WERI-Rb-1 (cell line): ENCODE measurements around the gene RBM43.
A peak's percentile ranks its signal among the peaks of the same experiment; 100 is the strongest.

Experiments
- DNase-seq: peaks from one replicate; pipeline ENCODE4 v3.0.0-alpha.2; 2020
- H3K27ac ChIP-seq: fragments of 250-450 bp; sonication (Bioruptor Pico); 2 replicates; pipeline ENCODE4 v1.5.1; 2020; ENCODE audit warnings: mild to moderate bottlenecking, moderate library complexity
- H3K27me3 ChIP-seq: fragments of 250-450 bp; sonication (Bioruptor Pico); 2 replicates; pipeline ENCODE4 v1.5.1; 2021; ENCODE audit warnings: mild to moderate bottlenecking, low read depth, moderate library complexity; ENCODE audit not compliant: insufficient read depth, severe bottlenecking
- H3K36me3 ChIP-seq: fragments of 250-450 bp; sonication (Bioruptor Pico); 2 replicates; pipeline ENCODE4 v1.5.1; 2020; ENCODE audit warnings: mild to moderate bottlenecking, moderate library complexity
- H3K4me3 ChIP-seq: 2 replicates; pipeline ENCODE4 v1.5.1; 2011; ENCODE audit warnings: low read depth, mild to moderate bottlenecking, control low read depth, low read length
- H3K9me3 ChIP-seq: fragments of 250-450 bp; sonication (Bioruptor Pico); 2 replicates; pipeline ENCODE4 v1.5.1; 2021; ENCODE audit warnings: mild to moderate bottlenecking, moderate library complexity; ENCODE audit not compliant: severe bottlenecking
- TF ChIP-seq, protein P1 (sequence below): IDR thresholded peaks from 2 replicates; pipeline ENCODE4 v1.5.1; 2011; ENCODE audit warnings: low read depth, mild to moderate bottlenecking, control low read depth, inconsistent platforms, low read length

RBM43 gene

DNA sequence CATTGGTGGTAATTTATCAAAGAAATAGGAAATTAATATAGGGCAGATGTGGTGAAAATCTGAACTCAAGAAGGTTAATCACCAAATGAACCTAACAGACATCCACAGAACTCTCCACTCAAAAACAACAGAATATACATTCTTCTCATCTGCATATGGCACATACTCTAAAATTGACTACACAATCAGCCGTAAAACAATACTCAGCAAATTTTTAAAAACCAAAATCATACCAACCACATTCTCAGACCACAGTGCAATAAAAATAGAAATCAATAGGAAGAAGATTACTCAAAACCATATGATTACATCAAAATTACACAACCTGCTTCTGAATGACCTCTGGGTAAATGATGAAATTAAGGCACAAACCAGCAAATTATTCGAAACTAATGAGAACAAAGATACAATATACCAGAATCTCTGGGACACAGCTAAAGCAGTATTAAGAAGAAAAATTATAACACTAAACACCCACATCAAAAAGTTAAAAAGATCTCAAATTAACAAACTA, 31.0 kb downstream of the RBM43 start:
- TF ChIP-seq, protein P1, sequence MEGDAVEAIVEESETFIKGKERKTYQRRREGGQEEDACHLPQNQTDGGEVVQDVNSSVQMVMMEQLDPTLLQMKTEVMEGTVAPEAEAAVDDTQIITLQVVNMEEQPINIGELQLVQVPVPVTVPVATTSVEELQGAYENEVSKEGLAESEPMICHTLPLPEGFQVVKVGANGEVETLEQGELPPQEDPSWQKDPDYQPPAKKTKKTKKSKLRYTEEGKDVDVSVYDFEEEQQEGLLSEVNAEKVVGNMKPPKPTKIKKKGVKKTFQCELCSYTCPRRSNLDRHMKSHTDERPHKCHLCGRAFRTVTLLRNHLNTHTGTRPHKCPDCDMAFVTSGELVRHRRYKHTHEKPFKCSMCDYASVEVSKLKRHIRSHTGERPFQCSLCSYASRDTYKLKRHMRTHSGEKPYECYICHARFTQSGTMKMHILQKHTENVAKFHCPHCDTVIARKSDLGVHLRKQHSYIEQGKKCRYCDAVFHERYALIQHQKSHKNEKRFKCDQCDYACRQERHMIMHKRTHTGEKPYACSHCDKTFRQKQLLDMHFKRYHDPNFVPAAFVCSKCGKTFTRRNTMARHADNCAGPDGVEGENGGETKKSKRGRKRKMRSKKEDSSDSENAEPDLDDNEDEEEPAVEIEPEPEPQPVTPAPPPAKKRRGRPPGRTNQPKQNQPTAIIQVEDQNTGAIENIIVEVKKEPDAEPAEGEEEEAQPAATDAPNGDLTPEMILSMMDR, result no peak
- no peak overlapping the region for H3K4me3 ChIP-seq
- no peak for DNase-seq
- H3K27ac ChIP-seq, result no peak overlapping the region
- H3K9me3 ChIP-seq, result no peaks in the 10 kb centered on the region
- no peaks in the 10 kb centered on the region for H3K27me3 ChIP-seq
- no peaks in the 10 kb centered on the region for H3K36me3 ChIP-seq

DNA sequence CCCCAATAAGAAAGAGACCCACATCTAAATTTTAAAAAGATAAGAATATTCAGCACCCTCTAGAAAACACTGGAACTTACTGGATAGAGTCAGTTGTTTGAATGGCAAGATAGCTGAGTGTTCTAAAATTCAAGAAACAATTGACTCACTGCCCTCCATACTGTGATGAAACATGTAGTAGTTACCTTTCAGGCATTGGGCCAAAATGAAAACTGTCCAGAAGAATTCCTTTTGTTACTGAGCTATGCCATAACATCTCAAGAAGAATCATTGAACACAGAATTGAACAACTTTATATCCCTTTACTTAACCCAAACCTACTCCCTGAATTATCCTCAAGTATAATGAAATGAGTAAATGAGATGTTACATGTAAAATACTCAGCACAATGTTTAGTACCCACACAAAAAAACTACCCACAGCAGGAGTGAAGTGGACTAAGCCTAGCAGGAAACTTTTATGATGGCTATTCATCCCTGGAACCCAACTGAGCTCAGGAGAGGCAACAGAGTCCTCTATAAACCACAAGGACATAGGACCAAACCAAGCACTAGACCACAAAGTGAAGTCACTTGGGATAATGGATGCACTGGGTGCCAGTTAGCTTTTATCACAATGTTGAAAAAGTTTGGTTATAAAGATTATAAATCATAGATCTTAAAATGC, 32.7 kb downstream of the RBM43 start:
- TF ChIP-seq, protein P1, result no peak
- Histone ChIP-seq H3K9me3 (no peaks in the 10 kb centered on the region), H3K27me3 (no peaks in the 10 kb centered on the region), H3K4me3 (no peak overlapping the region), H3K36me3 (no peaks in the 10 kb centered on the region), H3K27ac (no peak overlapping the region)
- no peak for DNase-seq

DNA sequence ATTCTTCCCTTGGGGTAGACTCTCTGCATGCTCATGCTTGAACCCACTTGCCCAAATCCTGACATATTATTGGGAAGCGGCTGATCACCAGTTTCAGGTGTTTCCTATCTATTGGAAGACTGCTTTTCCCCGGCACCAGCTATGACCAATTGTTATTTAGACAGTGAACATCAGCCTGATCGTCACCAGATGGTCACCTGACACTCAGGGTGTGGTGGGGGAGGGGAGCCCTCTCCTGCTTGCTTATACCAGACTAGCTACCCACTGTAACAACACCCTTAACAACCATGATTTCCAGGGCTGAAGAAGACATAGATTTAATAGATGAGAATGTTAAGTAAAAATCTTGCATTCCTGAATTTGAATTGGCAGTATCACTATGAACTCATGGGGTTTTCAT, 44.3 kb downstream of the RBM43 start:
- peak; percentile 29 for DNase-seq
- Histone ChIP-seq H3K27ac (no peak overlapping the region), H3K4me3 (no peak overlapping the region), H3K27me3 (no peaks in the 10 kb centered on the region), H3K36me3 (no peaks in the 10 kb centered on the region), H3K9me3 (no peaks in the 10 kb centered on the region)
- TF ChIP-seq, protein P1, result no peak

DNA sequence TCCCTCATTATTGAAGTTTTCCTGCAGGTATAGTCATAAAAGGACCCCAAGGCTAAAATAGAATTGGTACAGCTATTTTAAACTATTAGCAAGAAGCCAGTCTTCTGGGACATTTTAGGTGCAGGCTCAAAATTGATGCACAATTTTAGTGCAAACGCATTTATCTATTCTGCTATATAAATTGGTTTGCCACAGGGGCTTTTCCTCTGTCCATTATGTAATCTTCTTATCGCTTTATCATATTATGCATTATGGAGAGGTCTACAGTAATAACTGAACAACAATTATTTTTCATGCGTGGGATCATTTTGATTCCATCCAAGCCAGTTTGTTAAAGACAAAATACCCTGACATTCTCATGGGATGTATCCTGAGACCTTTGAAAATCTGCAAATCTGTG, 54.6 kb downstream of the RBM43 start:
- H3K4me3 ChIP-seq, result no peak overlapping the region
- H3K27ac ChIP-seq, result no peak overlapping the region
- TF ChIP-seq, protein P1, result no peak
- no peaks in the 10 kb centered on the region for H3K36me3 ChIP-seq
- no peaks in the 10 kb centered on the region for H3K9me3 ChIP-seq
- DNase-seq, result no peak
- no peaks in the 10 kb centered on the region for H3K27me3 ChIP-seq

DNA sequence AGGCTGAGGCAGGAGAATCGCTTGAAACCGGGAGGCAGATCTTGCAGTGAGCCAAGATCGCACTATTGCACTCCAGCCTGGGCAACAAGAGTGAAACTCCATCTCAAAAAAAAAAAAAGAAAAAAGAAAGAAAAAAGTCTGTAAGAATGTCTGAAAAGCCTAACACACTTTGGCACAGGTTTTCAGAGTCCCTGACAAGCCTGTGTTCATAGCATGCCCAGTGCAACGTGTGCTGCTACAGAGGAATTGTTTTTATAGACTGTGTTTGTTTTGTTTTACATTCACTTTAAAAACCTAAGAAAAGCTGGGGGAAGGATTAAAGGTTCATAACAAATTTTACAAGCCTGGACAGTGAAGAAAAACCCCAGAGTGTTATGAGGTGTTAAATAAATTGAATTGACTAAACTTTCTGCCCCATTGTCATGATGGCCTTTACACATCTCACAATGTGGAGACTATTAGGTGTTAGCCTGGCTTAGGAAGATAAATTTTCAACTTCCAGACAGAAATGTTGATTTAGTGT, 55.2 kb downstream of the RBM43 start:
- TF ChIP-seq, protein P1, result no peak
- H3K9me3 ChIP-seq, result no peaks in the 10 kb centered on the region
- no peak for DNase-seq
- no peaks in the 10 kb centered on the region for H3K27me3 ChIP-seq
- H3K27ac ChIP-seq, result no peak overlapping the region
- H3K4me3 ChIP-seq, result no peak overlapping the region
- H3K36me3 ChIP-seq, result no peaks in the 10 kb centered on the region

DNA sequence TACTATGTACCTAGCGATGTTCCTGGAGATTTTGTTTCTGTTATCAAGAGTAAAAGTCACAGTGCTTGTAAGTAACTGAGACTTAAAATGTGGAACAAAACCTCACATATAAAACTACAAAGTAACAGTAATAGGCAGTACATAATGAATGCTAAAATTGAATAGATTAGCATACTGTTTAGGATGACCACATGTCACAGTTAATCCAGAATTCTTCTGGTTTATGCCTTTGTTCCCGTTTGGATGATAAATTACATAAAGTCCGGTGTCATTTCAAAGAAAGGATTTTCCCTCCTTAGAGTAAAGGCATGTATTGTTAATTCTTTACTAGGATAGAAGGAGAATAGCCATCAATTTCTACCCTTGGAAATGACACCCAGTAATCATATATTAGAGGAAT, 56.1 kb downstream of the RBM43 start:
- Histone ChIP-seq H3K4me3 (no peak overlapping the region), H3K27ac (no peak overlapping the region), H3K27me3 (no peaks in the 10 kb centered on the region), H3K9me3 (no peaks in the 10 kb centered on the region), H3K36me3 (no peaks in the 10 kb centered on the region)
- TF ChIP-seq, protein P1, result no peak
- DNase-seq, result no peak
